Hematopoietic multipotent progenitor cell treated with erythropoietin and hydrocortisone succinate and interleukin-3 and kit ligand, for 17 days (in vitro differentiated cells): Measurements from ENCODE around the gene NRCAM.

ENCODE experiments used
- DNase-seq: peaks from one replicate; pipeline ENCODE4 v3.0.0-alpha.2; 2015; ENCODE audit warnings: low spot score

The NRCAM gene

DNA sequence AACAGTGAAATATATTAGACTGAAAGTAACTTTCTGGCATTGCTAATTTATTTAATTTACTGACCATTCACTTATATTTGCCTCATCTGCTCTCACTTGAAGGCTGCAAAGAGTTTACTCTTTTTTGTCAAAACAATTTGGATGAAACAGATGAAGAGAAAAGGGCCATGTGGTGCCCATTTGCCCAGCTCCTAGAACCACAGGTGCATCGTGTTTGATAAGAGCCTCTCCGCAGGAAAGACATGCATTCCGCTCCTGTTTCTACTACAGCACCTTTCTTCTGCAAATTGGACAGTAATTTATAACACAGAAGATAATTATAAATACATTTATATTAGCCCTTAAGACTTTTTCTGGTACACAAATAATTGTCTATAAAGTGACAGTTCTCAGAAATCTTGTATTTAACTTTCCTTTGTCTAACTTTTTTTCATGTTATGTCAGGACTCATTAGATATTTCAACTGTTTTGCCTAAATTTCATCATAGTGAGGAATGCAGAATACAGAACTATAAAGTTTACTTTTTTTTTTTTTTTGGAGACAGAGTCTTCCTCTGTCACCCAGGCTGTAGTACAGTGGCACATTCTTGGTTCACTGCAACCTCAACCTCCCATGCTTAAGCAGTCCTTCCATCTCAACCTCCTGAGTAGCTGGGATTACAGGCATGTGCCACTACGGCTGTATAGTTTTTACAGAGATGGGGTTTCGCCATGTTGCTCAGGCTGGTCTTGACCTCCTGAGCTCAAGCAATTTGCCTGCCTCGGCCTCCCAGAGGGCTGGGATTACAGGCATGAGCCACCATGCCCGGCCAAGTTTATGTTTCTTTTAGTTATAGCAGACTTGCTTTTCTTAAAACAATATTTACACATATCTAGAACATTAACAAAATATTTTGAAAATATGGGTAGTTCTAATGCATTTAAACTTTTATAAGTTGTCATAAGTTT, 326.9 kb downstream of the NRCAM start:
- DNase-seq = no peak

GRCh38 chr7:108128514-108128913, 327.7 kb downstream of the NRCAM start:
- DNase-seq = no peak

DNA sequence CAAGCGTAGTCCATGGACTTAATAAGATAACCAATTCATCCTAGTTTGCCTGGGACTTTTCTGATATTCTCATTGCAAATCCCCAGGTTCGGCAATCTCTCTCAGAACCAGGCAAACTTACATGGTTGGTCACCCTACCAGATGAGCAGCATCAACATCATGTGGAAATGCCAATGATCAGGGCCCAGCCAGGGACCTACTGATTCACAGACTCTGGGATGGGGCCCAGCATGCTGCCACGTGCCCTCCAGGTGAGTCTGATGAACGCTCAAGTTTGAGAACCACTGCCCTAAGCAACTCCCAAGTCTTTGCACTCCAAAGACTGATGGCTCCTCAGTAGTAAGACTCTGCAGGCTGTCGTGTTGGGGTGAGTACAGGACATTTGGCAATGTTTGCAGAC, 328.8 kb downstream of the NRCAM start:
- DNase-seq = no peak

GRCh38 chr7:108124820-108125219, 331.4 kb downstream of the NRCAM start:
- no peak for DNase-seq

DNA sequence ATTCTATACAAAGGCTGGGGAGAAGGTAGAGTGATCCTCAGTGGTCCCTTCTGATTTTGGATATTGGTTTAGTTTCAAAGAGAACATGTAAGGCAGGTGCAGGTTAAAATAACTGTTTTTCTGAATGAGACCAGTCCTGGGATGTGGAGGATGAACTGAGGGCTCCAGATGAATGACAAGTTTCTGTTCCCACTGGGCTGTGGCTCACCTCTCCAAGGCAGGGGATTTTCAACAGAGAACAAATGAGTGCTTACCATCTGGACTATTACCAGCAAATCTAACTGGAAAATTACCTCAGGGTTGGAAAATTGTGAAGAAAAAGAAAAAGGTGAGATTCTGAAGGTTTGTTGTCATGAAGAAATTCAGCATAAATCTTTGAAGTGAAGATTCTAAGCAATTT, 334.1 kb downstream of the NRCAM start:
- DNase-seq = no peak

GRCh38 chr7:108120933-108121332, 335.3 kb downstream of the NRCAM start:
- no peak for DNase-seq

GRCh38 chr7:108120196-108120595, 336.0 kb downstream of the NRCAM start:
- no peak for DNase-seq

GRCh38 chr7:108118959-108119358, 337.3 kb downstream of the NRCAM start:
- no peak for DNase-seq

DNA sequence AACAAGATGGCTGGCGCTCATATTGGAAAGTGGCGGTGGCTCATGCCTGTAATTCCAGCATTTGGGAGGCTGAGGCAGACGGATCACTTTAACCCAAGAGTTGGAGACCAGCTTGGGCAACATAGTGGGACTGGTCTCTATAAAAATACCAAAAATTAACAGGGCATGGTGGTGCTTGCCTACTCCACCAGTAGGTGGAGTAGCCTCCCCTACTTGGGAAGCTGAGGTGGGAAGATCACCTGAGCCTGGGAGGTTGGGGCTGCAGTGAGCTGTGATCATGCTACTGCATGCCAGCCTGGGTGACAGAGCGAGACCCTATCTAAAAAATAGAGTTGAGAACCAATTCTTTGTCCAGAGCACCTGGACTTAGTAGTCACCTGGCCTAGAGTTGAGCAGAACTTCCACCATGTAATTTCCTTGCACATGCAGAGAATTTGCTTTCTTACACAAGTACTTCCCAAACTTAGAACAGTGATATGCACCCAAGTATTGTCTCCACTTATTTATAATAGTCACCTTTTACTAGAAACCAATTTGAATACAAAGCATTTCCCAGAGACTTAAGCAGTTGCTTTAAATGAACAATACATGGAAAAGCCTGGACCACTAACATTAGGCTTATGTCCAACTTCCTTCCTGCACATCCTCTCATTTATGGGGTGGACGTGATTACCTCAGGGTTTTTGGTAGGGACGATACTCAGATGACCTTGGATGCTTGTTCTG, 342.0 kb downstream of the NRCAM start:
- no peak for DNase-seq

DNA sequence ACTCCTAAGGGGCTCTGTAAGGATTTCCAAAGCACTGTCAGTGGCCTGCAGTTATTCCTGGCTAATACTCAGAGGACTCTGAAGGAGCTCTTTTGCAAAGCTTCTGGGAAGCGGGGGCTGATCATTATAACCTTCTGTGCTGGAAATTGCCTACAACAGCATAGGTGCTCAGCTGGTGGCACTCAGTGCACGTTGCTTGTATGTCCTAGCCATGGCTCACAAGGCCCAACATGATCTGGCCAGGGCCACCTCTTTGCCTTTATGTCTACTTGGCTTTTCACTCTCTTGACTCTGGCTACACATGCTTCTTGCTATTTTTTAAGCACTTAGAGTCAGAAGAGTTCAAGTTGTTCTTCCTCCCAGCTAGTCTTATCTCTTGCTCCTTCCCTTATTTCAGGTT, 343.6 kb downstream of the NRCAM start:
- no peak for DNase-seq

GRCh38 chr7:108109221-108109908, 346.9 kb downstream of the NRCAM start:
- DNase-seq = no peak

GRCh38 chr7:108108131-108108530, 348.1 kb downstream of the NRCAM start:
- no peak for DNase-seq

DNA sequence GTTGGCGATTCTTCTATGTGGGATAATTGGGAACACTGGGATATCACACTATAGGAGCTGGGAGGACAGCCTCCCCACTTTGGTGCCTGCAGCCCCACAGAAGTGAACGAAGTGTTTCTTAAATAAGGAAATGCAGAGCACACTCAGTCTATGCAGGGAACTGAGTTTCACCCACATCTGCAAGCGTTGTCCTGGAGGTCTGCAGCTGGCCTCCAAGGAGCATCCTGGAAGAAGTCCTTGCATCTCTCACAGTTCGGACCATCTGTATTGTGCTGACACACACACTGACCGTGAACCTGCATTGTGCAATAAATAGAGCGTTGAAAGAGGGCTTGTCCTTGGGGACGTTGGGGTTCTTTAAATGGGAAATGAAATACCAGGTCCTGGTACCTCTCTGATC, 351.9 kb downstream of the NRCAM start:
- no peak for DNase-seq

GRCh38 chr7:108103558-108104298, 352.5 kb downstream of the NRCAM start:
- no peak for DNase-seq

- DNase-seq = no peak
Measured at GRCh38 chr7:108102671-108103312, 353.4 kb downstream of the NRCAM start.

- DNase-seq = no peak
Measured at GRCh38 chr7:108101759-108102158, 354.5 kb downstream of the NRCAM start.

- DNase-seq = no peak
Measured at GRCh38 chr7:108099713-108100112, 356.5 kb downstream of the NRCAM start.

DNA sequence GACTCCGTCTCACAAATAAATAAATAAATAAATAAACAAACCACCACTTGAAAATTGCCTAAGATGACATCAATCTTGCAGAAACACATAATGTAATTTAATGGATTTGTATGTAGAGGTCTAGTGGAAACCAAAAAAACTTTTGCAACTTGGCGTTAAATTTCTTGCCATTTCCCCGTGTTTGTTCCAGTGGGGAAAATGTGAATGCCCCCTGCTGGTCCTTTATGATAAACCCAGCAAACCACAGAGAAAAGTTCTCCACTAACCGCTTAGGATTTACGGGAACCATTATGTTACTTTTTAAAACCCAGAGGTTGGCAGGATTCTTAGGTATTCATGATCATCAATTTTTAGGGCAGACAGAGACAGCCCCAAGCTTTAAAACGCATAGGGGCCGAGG, 358.5 kb downstream of the NRCAM start:
- no peak for DNase-seq
